ENCODE results near the gene RSAD2. TPM values are rescaled to one million over a fixed set of nuclear protein-coding genes. Genes with fewer than 3 reads are reported as not detected.
"Not testable (repeated sequence)": the region's sequence is repeated elsewhere in the genome, so short reads cannot be mapped to it uniquely, and the experiment has no call there.

The RSAD2 gene
- total RNA-seq, 2 donors from 2014 or later: 3.2 to 8.0 TPM

DNA sequence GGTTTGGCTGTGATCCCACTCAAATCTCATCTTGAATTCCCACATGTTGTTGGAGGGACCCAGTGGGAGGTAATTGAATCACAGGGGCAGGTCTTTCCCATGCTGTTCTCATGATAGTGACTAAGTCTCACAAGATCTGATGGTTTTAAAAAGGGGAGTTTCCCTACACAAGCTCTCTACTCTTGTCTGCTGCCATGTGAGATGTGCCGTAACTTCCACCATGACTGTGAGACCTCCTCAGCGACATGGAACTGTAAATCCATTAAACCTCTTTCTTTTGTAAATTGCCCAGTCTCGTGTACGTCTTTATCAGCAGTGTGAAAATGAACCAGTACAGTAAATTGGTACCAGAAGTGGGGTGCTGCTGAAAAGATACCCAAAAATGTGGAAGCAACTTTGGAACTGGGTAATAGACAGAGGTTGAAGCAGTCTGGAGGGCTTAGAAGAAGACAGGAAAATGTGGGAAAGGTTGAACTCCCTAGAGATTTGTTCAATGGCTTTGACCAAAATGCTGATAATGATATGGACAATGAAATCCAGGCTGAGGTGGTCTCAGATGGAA, 19.0 kb upstream of the RSAD2 start:
- DNase-seq; ATAC-seq; intact Hi-C loops (cut with DNase I): not testable (repeated sequence)

DNA sequence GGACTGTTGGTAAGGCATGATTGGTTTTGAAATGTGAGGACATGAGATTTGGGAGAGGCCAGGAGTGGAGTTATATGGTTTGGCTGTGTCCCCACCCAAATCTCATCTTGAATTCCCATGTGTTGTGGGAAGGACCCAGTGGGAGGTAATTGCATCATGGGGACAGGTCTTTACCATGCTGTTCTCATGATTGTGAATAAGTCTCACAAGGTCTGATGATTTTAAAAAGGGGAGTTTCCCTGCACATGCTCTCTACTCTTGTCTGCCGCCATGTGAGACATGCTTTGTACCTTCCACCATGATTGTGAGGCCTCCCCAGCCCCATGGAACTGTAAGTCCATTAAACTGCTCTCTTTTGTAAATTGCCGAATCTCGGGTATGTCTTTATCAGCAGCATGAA, 17.3 kb upstream of the RSAD2 start:
- intact Hi-C loops (cut with DNase I): no loop called here
- DNase-seq (no peak), ATAC-seq (no peak)

GRCh38 chr2:6863792-6864191, 13.8 kb upstream of the RSAD2 start:
- ATAC-seq (peak in 1 of 2 donors; percentile 3), DNase-seq (peak; percentile 43)
- intact Hi-C loops (cut with DNase I): no loop called here

- no peak for ATAC-seq
- intact Hi-C loops (cut with DNase I): no loop called here
- no peak for DNase-seq
These were observed 13.3 kb upstream of the RSAD2 start for GRCh38 chr2:6864231-6864754.

GRCh38 chr2:6864923-6865345, 12.6 kb upstream of the RSAD2 start:
- DNase-seq (peak; percentile 55), ATAC-seq (no peak)
- intact Hi-C loops (cut with DNase I): no loop called here

- peak; percentile 79 for DNase-seq
- intact Hi-C loops (cut with DNase I): no loop called here
- ATAC-seq: peak; percentile 80 to 82
These were observed 12.0 kb upstream of the RSAD2 start, which contains the start of gene CMPK2 for GRCh38 chr2:6865346-6866274. Gene CMPK2, minus strand, starts transcription at chr2:6865907. Its CDS starts 211 bp downstream, at chr2:6865696.

GRCh38 chr2:6866275-6866671, 11.3 kb upstream of the RSAD2 start:
- intact Hi-C loops (cut with DNase I): no loop called here
- peak; percentile 59 to 60 for ATAC-seq
- DNase-seq: peak; percentile 37

GRCh38 chr2:6866982-6867381, 10.6 kb upstream of the RSAD2 start:
- no peak for DNase-seq
- no peak for ATAC-seq
- intact Hi-C loops (cut with DNase I): no loop called here

DNA sequence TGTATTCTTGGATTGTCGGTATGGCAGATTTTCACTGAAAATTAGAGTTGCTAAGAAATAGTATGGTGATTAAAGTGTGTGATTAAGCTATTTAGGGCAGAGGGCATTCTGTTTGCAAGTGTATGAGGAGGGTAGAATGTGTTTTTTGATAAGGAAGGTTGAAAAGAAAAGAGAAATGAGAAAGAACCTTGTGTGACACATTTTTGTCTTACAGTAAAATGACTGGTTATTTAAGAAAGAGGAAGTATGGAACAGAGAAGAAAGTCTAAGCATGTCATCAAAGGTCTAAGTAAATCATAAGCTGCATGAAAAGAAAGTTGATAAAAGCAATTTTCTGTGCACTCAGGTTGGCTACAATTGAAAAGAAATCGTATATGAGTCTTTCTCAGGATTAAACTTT, 5.2 kb upstream of the RSAD2 start:
- no peak for DNase-seq
- no peak for ATAC-seq
- intact Hi-C loops (cut with DNase I): no loop called here

- intact Hi-C loops (cut with DNase I): no loop called here
- ATAC-seq (no peak), DNase-seq (no peak)
These were observed 3.5 kb upstream of the RSAD2 start for GRCh38 chr2:6874032-6874431.

- DNase-seq (no peak), ATAC-seq (no peak)
- intact Hi-C loops (cut with DNase I): no loop called here
These were observed 1.3 kb upstream of the RSAD2 start for GRCh38 chr2:6876309-6876708.

- no peak for DNase-seq
- intact Hi-C loops (cut with DNase I): no loop called here
- ATAC-seq: no peak
These were observed 972 bp downstream of the RSAD2 start for GRCh38 chr2:6878549-6878948.

GRCh38 chr2:6879011-6879410, 1.4 kb downstream of the RSAD2 start:
- intact Hi-C loops (cut with DNase I): no loop called here
- DNase-seq: no peak
- ATAC-seq: no peak

DNA sequence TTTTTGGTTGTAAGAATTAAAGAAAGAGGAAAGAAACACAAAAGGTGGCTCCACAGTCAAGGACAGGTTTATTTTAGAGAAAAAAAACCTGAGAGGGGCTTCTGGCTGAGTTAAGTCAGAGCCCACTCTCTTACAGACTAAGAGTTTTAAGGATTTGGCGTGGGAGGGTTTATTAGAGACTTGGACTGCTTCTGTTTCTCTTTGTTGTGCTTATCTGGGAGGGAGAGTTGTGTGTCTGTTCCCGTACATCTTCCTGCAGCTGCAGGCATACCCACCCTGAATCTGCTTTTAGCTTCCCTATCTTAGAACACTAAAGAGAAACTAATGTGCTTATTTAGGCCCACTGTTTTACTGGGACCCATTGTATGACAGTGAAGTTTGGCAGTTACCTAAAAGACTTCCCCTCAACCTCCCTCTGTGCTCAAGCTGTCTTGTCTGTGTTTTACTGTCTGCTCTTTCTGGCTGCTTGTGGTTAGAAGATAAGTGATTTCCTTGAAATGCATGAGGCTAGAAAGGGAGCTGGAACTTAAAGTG, 2.7 kb downstream of the RSAD2 start:
- ATAC-seq: no peak
- no peak for DNase-seq
- intact Hi-C loops (cut with DNase I): no loop called here

- no peak for DNase-seq
- intact Hi-C loops (cut with DNase I): no loop called here
- no peak for ATAC-seq
These were observed 3.5 kb downstream of the RSAD2 start for GRCh38 chr2:6881046-6881445.

- ATAC-seq: no peak
- no peak for DNase-seq
- intact Hi-C loops (cut with DNase I): no loop called here
These were observed 3.9 kb downstream of the RSAD2 start for GRCh38 chr2:6881516-6881915.

DNA sequence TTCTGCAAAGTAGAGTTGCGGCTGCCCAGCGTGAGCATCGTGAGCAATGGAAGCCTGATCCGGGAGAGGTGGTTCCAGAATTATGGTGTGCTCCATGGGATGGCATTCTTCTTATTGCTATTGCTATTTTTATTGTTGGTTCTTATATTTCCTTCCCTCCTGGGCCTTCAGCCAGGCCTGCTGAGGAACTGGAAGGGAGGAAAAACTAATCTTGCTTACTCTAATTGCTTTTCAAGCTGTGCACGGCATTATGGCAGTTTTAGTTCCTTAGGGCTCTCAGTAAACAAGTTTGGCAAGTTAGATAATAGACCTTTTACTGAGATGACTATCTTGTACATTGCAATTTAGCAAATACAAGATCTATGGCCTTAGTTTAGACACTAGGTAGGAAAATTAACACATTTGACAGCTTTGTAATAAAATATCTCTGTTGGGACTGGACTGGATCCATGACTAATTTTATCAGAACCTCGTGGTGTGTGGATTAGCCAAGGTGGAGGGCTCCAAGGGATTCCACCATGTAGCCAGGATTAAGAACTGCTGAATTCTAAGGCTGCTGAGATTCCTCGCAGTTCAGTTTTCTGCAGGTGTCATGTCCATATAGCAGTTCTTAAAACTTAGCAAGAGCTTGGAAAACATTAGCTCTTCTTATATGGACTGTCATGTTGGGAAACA, 6.0 kb downstream of the RSAD2 start:
- DNase-seq (no peak), ATAC-seq (no peak)
- intact Hi-C loops (cut with DNase I): no loop called here

GRCh38 chr2:6885551-6885950, 8.0 kb downstream of the RSAD2 start:
- intact Hi-C loops (cut with DNase I): no loop called here
- DNase-seq (no peak), ATAC-seq (no peak)

DNA sequence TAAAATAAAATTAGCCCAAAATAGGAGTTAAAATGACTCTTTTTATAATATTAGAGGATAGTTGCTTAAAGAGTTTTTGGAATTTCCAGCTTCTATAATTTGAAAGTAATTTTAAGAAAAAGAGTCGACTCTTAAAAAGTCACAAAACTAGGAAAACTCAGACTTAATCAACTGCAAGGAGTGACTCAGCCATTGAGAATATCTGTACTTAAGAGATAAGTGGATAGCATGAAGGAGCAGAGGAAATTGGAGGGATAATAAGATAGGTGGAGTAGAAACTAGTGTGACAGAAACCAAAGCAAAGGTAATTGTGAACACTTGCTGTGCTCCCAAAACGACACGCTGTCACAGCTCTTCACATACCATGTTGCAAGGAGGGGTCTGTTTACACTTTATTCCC, 8.4 kb downstream of the RSAD2 start:
- DNase-seq: no peak
- no peak for ATAC-seq
- intact Hi-C loops (cut with DNase I): no loop called here

DNA sequence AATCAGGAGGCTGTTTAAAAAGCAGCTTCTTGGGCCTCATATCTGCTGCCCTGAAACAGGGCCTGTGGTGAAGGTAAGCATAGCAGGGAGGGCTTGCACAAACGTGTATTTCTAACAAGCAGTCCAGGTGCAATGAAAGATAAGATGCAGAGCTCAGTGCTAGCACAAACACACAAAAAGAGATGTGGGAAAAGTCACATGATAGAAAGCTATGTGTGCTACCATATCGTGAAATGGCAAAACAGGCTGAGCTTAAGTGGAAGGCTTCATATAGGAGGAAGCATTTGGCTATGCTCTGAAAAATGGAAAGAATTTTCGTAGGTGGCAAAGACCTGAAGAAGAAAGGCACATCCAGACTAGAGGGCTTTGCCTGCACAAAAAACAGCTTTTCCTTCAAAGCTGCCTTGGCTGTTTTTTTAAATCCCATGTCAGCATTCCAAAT, 10.2 kb downstream of the RSAD2 start:
- DNase-seq (no peak), ATAC-seq (no peak)
- intact Hi-C loops (cut with DNase I): no loop called here
